ENCODE results near the gene TAS2R46. TPM values are rescaled to one million over a fixed set of nuclear protein-coding genes. Genes with fewer than 3 reads are reported as not detected.

The TAS2R46 gene
- total RNA-seq, 1 donor from 2014 or later = 3.3 TPM

DNA sequence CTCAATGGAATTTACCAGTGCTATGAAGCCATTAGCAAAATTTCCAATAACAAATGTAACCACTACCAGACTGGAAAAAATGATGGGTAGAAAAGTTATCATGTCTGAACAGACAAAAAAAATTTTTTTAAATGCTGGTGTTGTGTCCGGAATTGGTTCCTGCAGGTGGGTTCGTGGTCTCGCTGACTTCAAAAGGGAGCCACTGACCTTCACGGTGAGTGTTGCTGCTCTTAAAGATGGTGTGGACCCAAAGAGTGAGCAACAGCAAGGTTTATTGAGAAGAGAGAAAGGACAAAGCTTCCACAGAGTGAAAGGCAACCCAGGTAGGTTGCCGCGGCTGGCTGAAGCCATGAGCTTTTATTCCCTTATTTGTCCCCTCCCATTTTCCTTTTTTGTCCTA lies 30.0 kb upstream of the TAS2R46 start, which contains the start of gene TAS2R43:
TAS2R43 (minus strand) TSS at position 186 of the 400 bp plus-strand sequence; CDS start at position 102, 84 bp downstream.
- no peak for DNase-seq

DNA sequence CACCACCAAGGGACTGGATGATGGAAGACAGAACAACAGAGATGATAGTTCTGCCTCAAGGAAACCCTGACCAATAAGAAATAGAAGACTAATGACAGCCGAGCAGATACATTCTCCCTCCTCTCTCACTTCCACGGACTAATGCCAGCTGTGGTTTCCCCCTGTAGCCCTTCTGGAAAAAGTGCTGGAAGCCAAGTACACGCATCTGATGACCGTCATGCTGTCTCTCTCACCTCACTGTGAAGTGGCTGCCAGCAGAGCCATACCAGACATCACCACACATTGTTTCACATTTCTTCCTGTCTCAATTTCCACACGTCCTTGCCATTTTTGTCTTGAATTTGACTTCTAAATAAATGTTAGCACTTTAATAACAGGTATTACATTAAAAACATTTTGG lies 27.2 kb upstream of the TAS2R46 start:
- Mint-ChIP-seq H3K36me3 (ENCODE audit: unreplicated experiment) (peaks cover under 1% of the 10 kb centered on the region), H3K27ac (ENCODE audit: unreplicated experiment) (no peak overlapping the region), H3K4me3 (ENCODE audit: unreplicated experiment) (no peak overlapping the region), H3K9me3 (ENCODE audit: unreplicated experiment) (no peaks in the 10 kb centered on the region), H3K4me1 (ENCODE audit: low read depth, unreplicated experiment) (no peaks in the 10 kb centered on the region), H3K27me3 (ENCODE audit: unreplicated experiment) (no peaks in the 10 kb centered on the region)
- DNase-seq = no peak
- TF ChIP-seq, protein P1, sequence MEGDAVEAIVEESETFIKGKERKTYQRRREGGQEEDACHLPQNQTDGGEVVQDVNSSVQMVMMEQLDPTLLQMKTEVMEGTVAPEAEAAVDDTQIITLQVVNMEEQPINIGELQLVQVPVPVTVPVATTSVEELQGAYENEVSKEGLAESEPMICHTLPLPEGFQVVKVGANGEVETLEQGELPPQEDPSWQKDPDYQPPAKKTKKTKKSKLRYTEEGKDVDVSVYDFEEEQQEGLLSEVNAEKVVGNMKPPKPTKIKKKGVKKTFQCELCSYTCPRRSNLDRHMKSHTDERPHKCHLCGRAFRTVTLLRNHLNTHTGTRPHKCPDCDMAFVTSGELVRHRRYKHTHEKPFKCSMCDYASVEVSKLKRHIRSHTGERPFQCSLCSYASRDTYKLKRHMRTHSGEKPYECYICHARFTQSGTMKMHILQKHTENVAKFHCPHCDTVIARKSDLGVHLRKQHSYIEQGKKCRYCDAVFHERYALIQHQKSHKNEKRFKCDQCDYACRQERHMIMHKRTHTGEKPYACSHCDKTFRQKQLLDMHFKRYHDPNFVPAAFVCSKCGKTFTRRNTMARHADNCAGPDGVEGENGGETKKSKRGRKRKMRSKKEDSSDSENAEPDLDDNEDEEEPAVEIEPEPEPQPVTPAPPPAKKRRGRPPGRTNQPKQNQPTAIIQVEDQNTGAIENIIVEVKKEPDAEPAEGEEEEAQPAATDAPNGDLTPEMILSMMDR (IDR thresholded peaks at IDR 0.05; ENCODE audit: partially characterized antibody, unreplicated experiment) = no peak

More for the DNA sequence above, 30.0 kb upstream of the TAS2R46 start, which contains the start of gene TAS2R43:
- Mint-ChIP-seq H3K27ac (ENCODE audit: unreplicated experiment) (no peak within 1 kb of the TSS), H3K36me3 (ENCODE audit: unreplicated experiment) (no peaks in the 10 kb centered on the region), H3K9me3 (ENCODE audit: unreplicated experiment) (no peaks in the 10 kb centered on the region), H3K4me1 (ENCODE audit: low read depth, unreplicated experiment) (no peaks in the 10 kb centered on the region), H3K27me3 (ENCODE audit: unreplicated experiment) (no peaks in the 10 kb centered on the region), H3K4me3 (ENCODE audit: unreplicated experiment) (no peak within 1 kb of the TSS)
- TF ChIP-seq, protein P1 (IDR thresholded peaks at IDR 0.05; ENCODE audit: partially characterized antibody, unreplicated experiment) = no peak

DNA sequence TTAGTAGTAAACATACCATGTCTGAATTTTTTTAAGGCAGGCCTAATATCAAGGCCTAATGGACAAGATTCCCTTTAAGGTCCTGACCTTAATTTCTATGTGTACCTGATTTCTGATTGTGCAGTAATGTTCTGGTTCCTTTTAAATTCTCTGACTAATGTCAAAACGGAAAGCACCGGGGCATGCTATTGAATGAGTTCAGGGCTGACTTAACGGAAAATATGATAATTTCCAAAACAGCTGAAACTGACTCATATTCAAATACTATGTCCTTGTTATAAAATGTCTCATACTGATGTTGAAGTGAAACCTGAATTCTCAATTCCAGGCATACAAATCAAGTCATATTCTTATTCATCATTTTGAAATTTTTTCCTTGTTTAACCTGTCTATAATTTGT lies 23.3 kb upstream of the TAS2R46 start:
- H3K4me1 Mint-ChIP-seq (ENCODE audit: low read depth, unreplicated experiment) = no peaks in the 10 kb centered on the region
- no peak overlapping the region for H3K27ac Mint-ChIP-seq (ENCODE audit: unreplicated experiment)
- TF ChIP-seq, protein P1 (IDR thresholded peaks at IDR 0.05; ENCODE audit: partially characterized antibody, unreplicated experiment) = no peak
- peaks cover 12% of the 10 kb centered on the region for H3K36me3 Mint-ChIP-seq (ENCODE audit: unreplicated experiment)
- H3K27me3 Mint-ChIP-seq (ENCODE audit: unreplicated experiment) = no peaks in the 10 kb centered on the region
- no peak overlapping the region for H3K4me3 Mint-ChIP-seq (ENCODE audit: unreplicated experiment)
- DNase-seq = no peak
- no peaks in the 10 kb centered on the region for H3K9me3 Mint-ChIP-seq (ENCODE audit: unreplicated experiment)

DNA sequence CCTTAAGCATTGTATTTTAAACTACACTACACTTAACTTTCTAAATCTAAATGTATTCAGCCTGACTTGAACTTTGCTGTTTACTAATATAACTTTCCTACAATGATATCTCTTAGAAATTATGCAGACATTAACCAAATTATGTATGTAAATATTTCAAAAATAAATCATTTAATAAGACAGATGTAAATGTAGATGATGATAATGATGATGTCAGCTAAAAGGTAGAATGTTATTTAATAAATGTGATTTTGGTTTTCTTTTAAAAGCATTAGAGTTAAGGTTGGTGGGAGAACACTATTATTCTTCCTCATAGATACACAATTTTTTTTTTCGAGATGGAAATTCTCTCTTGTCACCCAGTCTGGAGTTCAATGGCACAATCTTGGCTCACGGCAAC lies 19.9 kb upstream of the TAS2R46 start:
- Mint-ChIP-seq H3K27me3 (ENCODE audit: unreplicated experiment) (no peaks in the 10 kb centered on the region), H3K4me1 (ENCODE audit: low read depth, unreplicated experiment) (no peaks in the 10 kb centered on the region), H3K27ac (ENCODE audit: unreplicated experiment) (no peak overlapping the region), H3K4me3 (ENCODE audit: unreplicated experiment) (no peak overlapping the region), H3K36me3 (ENCODE audit: unreplicated experiment) (peaks cover 15% of the 10 kb centered on the region), H3K9me3 (ENCODE audit: unreplicated experiment) (no peaks in the 10 kb centered on the region)
- TF ChIP-seq, protein P1 (IDR thresholded peaks at IDR 0.05; ENCODE audit: partially characterized antibody, unreplicated experiment) = no peak
- no peak for DNase-seq

DNA sequence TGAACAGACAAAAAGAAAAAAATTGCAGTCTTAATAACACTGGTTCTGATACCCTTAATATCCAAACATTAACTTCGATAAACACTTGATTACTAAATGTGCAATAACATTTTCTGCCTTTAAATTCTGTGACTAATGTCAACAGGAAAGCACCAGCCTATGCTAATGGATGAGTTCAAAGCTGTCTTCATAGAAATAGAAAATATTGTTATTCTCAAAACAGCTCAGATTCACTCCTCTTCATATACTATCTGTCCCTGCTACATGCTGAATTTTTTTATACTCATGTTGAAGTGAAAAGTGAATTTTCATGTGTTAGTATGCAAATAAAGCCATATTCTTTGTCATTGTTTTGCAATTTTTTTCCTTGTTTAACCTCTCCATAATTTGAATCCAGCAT lies 16.2 kb upstream of the TAS2R46 start:
- Mint-ChIP-seq H3K27me3 (ENCODE audit: unreplicated experiment) (no peaks in the 10 kb centered on the region), H3K4me3 (ENCODE audit: unreplicated experiment) (no peak overlapping the region)

More for the DNA sequence above, 16.2 kb upstream of the TAS2R46 start:
- Mint-ChIP-seq H3K36me3 (ENCODE audit: unreplicated experiment) (peaks cover 11% of the 10 kb centered on the region), H3K27ac (ENCODE audit: unreplicated experiment) (no peak overlapping the region), H3K9me3 (ENCODE audit: unreplicated experiment) (no peaks in the 10 kb centered on the region), H3K4me1 (ENCODE audit: low read depth, unreplicated experiment) (no peaks in the 10 kb centered on the region)
- no peak for DNase-seq
- TF ChIP-seq, protein P1 (IDR thresholded peaks at IDR 0.05; ENCODE audit: partially characterized antibody, unreplicated experiment) = no peak

Data from glutamatergic neuron (in vitro differentiated cells).